Endodermal cell (in vitro differentiated cells): ENCODE measurements around the gene IL22. TPM values are rescaled to one million over a fixed set of nuclear protein-coding genes. Genes with fewer than 3 reads are reported as not detected.

Source experiments
- DNase-seq: peaks from one replicate; pipeline ENCODE4 v3.0.0-alpha.2; 2017
- H3K27ac ChIP-seq: 2 replicates; pipeline ENCODE4 v1.5.1; 2013; ENCODE audit warnings: mild to moderate bottlenecking, low read depth, low read length, moderate library complexity
- H3K27me3 ChIP-seq: 2 replicates; pipeline ENCODE4 v1.6.1; 2013; ENCODE audit warnings: mild to moderate bottlenecking, low read length, moderate library complexity; ENCODE audit not compliant: insufficient read depth, control insufficient read depth, poor library complexity, severe bottlenecking
- H3K36me3 ChIP-seq: 2 replicates; pipeline ENCODE4 v1.7.0; 2013; ENCODE audit warnings: mild to moderate bottlenecking, low read length, moderate library complexity; ENCODE audit not compliant: control insufficient read depth, insufficient read depth
- H3K4me1 ChIP-seq: one replicate; pipeline ENCODE4 v1.7.0; 2013; ENCODE audit warnings: low read length; ENCODE audit not compliant: control insufficient read depth, insufficient read depth
- H3K4me3 ChIP-seq: 2 replicates; pipeline ENCODE4 v1.5.1; 2013; ENCODE audit warnings: mild to moderate bottlenecking, low read length, moderate library complexity
- H3K9ac ChIP-seq: 2 replicates; pipeline ENCODE4 v1.6.1; 2013; ENCODE audit warnings: mild to moderate bottlenecking, low read length, moderate library complexity; ENCODE audit not compliant: poor library complexity, severe bottlenecking; ENCODE audit errors: extremely low read depth
- H3K9me3 ChIP-seq: 2 replicates; pipeline ENCODE4 v1.6.1; 2013; ENCODE audit warnings: mild to moderate bottlenecking, low read length, moderate library complexity; ENCODE audit not compliant: control insufficient read depth
- H3K27ac Mint-ChIP-seq: 2 replicates; pipeline ENCODE4 v1.8.0; 2020; ENCODE audit warnings: mixed read lengths
- H3K27me3 Mint-ChIP-seq: 2 replicates; pipeline ENCODE4 v1.8.0; 2021; ENCODE audit warnings: mild to moderate bottlenecking, mixed read lengths; ENCODE audit not compliant: insufficient read depth
- H3K36me3 Mint-ChIP-seq: 2 replicates; pipeline ENCODE4 v1.8.0; 2020; ENCODE audit warnings: low read depth, mixed read lengths
- H3K4me1 Mint-ChIP-seq: 2 replicates; pipeline ENCODE4 v1.8.0; 2020; ENCODE audit warnings: mixed read lengths
- H3K4me3 Mint-ChIP-seq: 2 replicates; pipeline ENCODE4 v1.8.0; 2020; ENCODE audit warnings: mild to moderate bottlenecking, moderate library complexity, mixed read lengths
- H3K9me3 Mint-ChIP-seq: 2 replicates; pipeline ENCODE4 v1.8.0; 2020; ENCODE audit warnings: mild to moderate bottlenecking, mixed read lengths
- CTCF ChIP-seq: fragments of 200-600 bp; sonication (generic); conservative IDR thresholded peaks from 2 replicates; pipeline ENCODE4 v1.5.0; 2021; ENCODE audit warnings: antibody characterized with exemption, mild to moderate bottlenecking
- WGBS, 2 experiments: methylation state at CpG; one replicate each; pipeline versions ENCODE4 v1.1.5 to v1.1.7; 2013; ENCODE audit warnings: missing lambda C conversion rate in 2 of 2, mixed read lengths in 1 of 2; ENCODE audit not compliant: insufficient coverage in 1 of 2, insufficient read length in 1 of 2; 5-methylcytosine and 5-hydroxymethylcytosine counted together
- total RNA-seq, 2 donors: library from RNA; stranded (reverse); fragmentation: NEBNext Ultra II Directional in 1 of 2; extraction: Animal tissue kit (Norgen Biotek cat#: 25700) in 1 of 2; gene quantifications; 2 replicates in 1 of 2; 3 replicates in 1 of 2; pipeline ENCODE4 v1.2.1, GENCODE V29; 2021

IL22 gene
- total RNA-seq, 2 donors from 2014 or later, result not detected

GRCh38 chr12:68225576-68226476 lies 27.6 kb downstream of the IL22 start, which contains the start of gene IL26:
TSS of gene IL26 (minus strand) at chr12:68225810. CDS start at chr12:68225756, 54 bp downstream.
- DNase-seq, result no peak
- Mint-ChIP-seq H3K27ac (no peak within 1 kb of the TSS), H3K4me3 (no peak within 1 kb of the TSS), H3K27me3 (peaks cover 2% of the 10 kb centered on the region), H3K4me1 (peaks cover 7% of the 10 kb centered on the region), H3K9me3 (peaks cover 3% of the 10 kb centered on the region), H3K36me3 (no peaks in the 10 kb centered on the region)
- WGBS, 2 experiments, result 95 to 97% methylated on average over 4 to 8 of the region's 8 CpGs
- no peak within 1 kb of the TSS for H3K9ac ChIP-seq
- TF ChIP-seq CTCF, result no peak
- H3K27me3 ChIP-seq, result no peaks in the 10 kb centered on the region
- no peak within 1 kb of the TSS for H3K4me3 ChIP-seq
- no peaks in the 10 kb centered on the region for H3K4me1 ChIP-seq
- H3K27ac ChIP-seq, result no peak within 1 kb of the TSS
- H3K36me3 ChIP-seq, result no peaks in the 10 kb centered on the region
- no peaks in the 10 kb centered on the region for H3K9me3 ChIP-seq

- H3K9me3 Mint-ChIP-seq, result peaks cover 3% of the 10 kb centered on the region
- peaks cover 7% of the 10 kb centered on the region for H3K4me1 Mint-ChIP-seq
- H3K27me3 Mint-ChIP-seq, result peaks cover 2% of the 10 kb centered on the region
- H3K27ac Mint-ChIP-seq, result no peak overlapping the region
- H3K36me3 Mint-ChIP-seq, result no peaks in the 10 kb centered on the region
- Histone ChIP-seq H3K9me3 (no peaks in the 10 kb centered on the region), H3K27me3 (no peaks in the 10 kb centered on the region), H3K36me3 (no peaks in the 10 kb centered on the region), H3K27ac (no peak overlapping the region), H3K4me3 (no peak overlapping the region), H3K9ac (no peak overlapping the region), H3K4me1 (no peaks in the 10 kb centered on the region)
- TF ChIP-seq CTCF, result no peak
- WGBS, 2 experiments, result 85 to 94% methylated on average over 3 of the region's 3 CpGs
- no peak for DNase-seq
- no peak overlapping the region for H3K4me3 Mint-ChIP-seq
Observed at GRCh38 chr12:68224613-68225285, 28.7 kb downstream of the IL22 start.

- H3K27ac ChIP-seq, result no peak overlapping the region
Observed at GRCh38 chr12:68223067-68223747, 30.2 kb downstream of the IL22 start.

More at GRCh38 chr12:68223067-68223747, 30.2 kb downstream of the IL22 start:
- peaks cover 3% of the 10 kb centered on the region for H3K9me3 Mint-ChIP-seq
- H3K27ac Mint-ChIP-seq, result peak overlapping the region; percentile 56
- H3K4me3 ChIP-seq, result no peak overlapping the region
- no peaks in the 10 kb centered on the region for H3K4me1 ChIP-seq
- H3K36me3 Mint-ChIP-seq, result no peaks in the 10 kb centered on the region
- peaks cover 2% of the 10 kb centered on the region for H3K27me3 Mint-ChIP-seq
- H3K4me1 Mint-ChIP-seq, result peaks cover 5% of the 10 kb centered on the region
- no peak overlapping the region for H3K9ac ChIP-seq
- TF ChIP-seq CTCF, result peak; percentile 91
- peak; percentile 96 for DNase-seq
- H3K9me3 ChIP-seq, result no peaks in the 10 kb centered on the region
- H3K27me3 ChIP-seq, result no peaks in the 10 kb centered on the region
- H3K36me3 ChIP-seq, result no peaks in the 10 kb centered on the region
- H3K4me3 Mint-ChIP-seq, result no peak overlapping the region
- 0 to 5% methylated on average over 7 to 12 of the region's 12 CpGs for WGBS, 2 experiments
